ENCODE data around the gene DIO1.
"Not testable (repeated sequence)": the region's sequence is repeated elsewhere in the genome, so short reads cannot be mapped to it uniquely, and the experiment has no call there.

DIO1 gene

DNA sequence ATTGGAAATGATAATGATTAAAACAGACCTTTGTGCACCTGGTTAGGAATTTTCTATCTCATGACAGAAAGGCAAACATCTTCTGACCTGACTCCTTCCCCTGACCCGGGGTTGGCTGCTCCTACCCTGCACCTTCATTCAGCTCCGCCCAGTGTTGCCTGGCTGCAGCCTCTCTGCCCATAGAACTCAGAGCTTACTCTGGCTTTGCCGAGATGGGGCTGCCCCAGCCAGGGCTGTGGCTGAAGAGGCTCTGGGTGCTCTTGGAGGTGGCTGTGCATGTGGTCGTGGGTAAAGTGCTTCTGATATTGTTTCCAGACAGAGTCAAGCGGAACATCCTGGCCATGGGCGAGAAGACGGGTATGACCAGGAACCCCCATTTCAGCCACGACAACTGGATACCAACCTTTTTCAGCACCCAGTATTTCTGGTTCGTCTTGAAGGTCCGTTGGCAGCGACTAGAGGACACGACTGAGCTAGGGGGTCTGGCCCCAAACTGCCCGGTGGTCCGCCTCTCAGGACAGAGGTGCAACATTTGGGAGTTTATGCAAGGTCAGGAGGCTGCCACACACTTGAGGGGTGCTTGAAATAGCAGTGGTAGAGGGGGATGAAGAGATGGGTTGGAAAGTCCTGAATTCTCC lies at the start of gene DIO1:
DIO1 (plus strand) TSS at position 189 of the 638 bp plus-strand sequence; CDS start at position 213, 24 bp downstream.
- no peak for DNase-seq (ENCODE audit: low read depth)

DNA sequence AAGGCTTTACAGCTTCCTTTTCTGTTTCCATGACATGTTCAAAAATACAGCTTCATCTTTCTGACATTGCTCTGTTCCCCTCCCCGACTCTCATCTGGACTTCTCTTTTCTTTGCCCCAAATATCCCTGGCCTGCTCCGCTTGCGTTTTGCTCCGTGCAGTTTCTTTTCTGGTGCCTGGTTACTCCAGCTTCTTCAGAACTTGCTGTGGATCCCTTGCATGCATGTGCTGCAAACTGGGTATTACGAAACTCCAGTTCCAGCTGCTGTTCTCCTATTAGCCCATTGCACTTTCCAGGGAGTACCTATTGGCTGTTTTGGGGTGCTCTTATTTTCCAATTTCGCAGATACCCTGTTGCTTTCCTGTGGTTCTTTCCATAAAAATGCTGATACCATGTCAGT lies 46.0 kb upstream of the DIO1 start:
- DNase-seq (ENCODE audit: low read depth), result no peak

- DNase-seq (ENCODE audit: low read depth), result no peak
Observed at GRCh38 chr1:53850082-53850673, 43.8 kb upstream of the DIO1 start.

GRCh38 chr1:53851571-53852285 lies 42.3 kb upstream of the DIO1 start:
- DNase-seq (ENCODE audit: low read depth), result no peak

DNA sequence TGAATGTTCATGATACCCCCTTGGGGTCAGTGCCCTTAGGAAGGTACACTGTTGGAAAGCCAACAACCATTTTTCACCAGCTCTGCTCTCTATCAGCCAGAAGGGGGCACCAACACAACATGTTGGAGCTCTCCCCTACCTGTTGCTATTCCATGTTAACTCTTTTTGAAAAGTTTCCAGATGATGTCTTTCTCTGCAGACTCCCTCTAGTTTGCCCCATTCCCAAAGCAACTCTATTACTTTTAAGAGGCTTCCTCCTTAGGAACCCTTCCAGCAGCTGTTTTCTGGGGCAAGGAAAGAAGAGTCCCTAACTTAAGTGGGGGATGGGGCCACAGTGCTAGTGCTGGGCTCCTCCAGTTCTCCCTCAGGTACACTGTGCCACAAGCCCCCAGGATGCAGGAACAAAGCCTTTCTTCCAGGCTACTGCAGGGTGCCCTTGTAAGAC lies 33.0 kb upstream of the DIO1 start:
- peak; percentile 22 for DNase-seq (ENCODE audit: low read depth)

DNA sequence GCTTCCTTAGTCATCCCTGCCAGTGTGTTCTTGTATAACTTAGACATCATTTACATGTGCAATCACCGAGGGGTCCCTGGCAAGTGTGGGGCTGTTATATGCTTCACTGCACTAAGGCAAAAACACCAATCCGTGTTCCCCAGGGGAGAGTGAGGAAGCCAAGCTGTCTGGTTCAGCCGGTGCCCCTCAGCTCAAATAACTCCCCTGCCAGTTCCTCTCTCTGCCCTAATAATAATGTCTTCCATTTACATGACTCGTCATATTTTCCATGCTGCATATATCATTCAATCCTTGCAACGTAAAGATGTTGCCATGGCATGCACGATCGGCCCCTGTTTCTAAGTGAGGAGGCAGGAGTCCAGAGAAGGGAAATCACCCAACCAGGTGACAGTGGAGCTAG lies 31.5 kb upstream of the DIO1 start:
- no peak for DNase-seq (ENCODE audit: low read depth)

- DNase-seq (ENCODE audit: low read depth), result no peak
Observed at GRCh38 chr1:53868565-53868964, 25.4 kb upstream of the DIO1 start.

DNA sequence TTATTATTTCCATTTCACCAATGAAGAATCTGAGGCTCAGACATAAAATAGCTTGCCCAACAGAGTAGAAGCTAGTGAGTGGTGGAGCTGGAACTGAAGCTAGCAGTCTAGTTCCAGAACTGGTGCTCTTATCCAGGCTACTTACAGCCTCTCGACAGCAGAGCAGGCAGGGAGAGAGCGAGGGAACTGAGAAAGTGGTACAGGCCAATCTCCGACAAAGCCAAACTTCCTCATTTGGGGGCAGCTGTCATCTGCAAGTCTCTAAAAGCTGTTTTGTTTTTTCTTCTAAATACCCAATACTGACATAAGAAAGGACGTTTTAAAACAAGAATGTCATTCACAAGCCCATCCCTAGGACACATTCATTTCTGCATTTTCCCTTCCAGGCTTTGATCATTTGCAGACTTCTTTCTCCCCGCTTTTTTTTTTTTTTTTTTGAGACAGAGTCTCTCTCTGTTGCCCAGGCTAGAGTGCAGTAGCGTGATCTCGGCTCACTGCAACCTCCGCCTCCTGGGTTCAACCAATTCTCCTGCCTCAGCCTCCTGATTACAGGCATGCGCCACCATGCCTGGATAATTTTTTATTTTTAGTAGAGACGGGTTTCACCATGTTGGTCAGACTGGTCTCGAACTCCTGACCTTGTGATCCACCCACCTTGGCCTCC lies 24.4 kb upstream of the DIO1 start:
- no peak for DNase-seq (ENCODE audit: low read depth)

- DNase-seq (ENCODE audit: low read depth), result no peak
Observed at GRCh38 chr1:53871221-53871620, 22.8 kb upstream of the DIO1 start.

- DNase-seq (ENCODE audit: low read depth), result no peak
Observed at GRCh38 chr1:53871773-53872484, 22.1 kb upstream of the DIO1 start.

- not testable (repeated sequence) for DNase-seq (ENCODE audit: low read depth)
Observed at GRCh38 chr1:53875150-53875549, 18.8 kb upstream of the DIO1 start.

DNA sequence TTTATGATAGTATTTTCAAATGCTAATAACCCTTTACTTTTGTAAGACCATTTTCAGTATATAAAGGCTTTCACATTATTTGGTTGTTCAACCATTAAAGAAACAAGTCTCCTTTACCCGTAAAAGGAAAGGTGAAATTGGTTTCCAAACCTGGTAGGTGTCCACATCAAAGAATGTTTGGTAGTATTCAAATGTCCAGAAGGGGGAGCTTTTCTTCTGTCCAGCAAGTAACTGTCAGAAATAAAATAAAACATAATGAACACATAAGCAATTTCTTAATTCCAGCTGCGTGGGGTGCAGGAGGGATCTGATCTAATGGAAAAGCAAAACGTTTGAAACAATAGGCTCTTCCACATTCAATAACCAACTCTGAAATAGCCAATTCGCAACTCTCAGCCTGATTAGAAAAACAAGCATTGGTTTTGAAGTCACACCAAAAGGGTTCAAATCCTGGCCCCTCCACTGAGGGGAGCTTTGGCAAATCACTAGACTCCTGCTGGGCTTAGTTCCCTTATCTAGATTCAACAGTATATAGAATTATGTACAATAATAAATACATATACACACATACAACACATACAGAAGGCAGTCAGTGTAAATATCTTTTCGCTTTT lies 15.4 kb upstream of the DIO1 start:
- peak; percentile 32 for DNase-seq (ENCODE audit: low read depth)

- DNase-seq (ENCODE audit: low read depth), result not testable (repeated sequence)
Observed at GRCh38 chr1:53881853-53882252, 12.1 kb upstream of the DIO1 start.

DNA sequence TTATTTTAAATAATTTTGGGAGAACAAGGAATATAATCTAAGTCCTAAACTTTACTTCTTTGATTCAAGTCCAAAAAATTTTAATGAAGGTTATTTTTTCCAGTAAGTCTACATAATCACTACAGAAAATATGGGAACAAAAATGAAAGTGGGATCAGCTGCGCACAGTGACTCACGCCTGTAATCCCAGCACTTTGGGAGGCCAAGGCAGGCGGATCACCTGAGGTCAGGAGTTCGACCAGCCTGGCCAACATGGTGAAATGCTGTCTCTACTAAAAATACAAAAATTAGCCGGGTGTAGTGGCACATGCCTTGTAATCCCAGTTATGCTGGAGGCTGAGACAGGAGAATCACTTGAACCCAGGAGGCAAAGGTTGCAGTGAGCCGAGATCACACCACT lies 10.4 kb upstream of the DIO1 start:
- not testable (repeated sequence) for DNase-seq (ENCODE audit: low read depth)

DNA sequence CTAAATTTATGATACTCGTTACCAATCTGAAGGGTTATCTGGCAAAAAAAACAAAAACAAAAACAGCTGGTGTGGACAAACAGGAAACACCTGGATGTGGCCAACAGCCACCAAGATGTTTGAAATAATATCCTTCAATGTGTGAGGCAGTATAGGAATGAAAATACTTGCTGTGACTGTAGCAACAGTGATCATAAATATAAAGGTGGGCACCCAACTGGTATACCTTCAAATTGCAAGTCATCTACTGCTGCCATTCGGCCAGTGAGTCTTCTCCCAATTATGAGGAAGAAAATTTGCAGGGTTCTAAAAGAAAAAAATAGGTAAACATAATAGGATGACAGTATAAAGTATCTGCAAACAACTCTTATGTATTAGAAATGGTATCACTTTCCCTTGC lies 5.3 kb upstream of the DIO1 start:
- no peak for DNase-seq (ENCODE audit: low read depth)

DNA sequence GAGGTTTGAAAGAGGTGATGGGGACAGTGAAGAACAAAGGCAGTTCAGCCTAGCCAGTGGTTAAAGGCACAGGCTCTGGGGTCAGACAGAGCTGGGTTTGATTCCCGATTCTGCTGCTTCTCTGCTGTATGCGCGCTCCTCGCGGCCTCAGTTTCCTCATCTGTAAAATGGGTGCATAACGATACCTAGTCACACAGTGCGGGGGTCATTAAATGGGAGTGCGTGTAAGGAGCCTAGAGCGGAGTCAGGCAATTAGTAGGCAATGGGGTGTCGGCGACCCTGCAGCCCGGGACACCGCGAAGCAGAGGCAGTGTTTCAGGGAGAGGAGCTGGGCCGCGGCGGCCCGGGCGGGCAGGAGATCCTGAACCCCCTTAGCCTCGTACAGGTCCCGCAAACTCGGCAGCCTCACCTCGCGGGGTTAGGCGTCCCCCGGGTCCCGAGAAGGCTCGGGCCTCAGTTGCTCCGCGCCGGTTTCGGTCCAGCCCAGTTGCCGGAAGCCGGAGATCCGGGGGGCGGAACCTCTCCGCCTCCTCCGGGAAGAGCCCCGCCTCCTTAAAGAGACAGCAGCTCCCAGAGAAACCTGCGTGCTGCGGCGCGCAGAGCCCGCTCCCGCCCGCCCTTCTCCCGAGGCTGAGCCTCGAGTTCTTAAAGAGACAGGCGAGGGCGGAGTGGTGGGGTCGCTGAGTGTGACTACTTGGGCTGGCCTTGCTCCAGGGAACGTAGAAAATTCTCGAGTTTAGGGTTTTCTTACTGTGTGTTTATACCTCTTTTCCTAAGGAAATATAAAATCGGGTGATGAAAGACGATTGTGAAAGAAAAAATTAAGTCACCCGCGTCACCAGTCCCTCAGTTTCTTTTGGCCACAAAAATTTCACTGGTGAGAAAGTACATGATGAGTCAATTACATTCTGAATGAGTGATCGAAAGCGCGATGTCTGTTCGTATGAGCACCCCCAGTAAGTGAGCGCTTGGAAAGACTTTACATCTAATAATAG lies 4.4 kb upstream of the DIO1 start, which contains the start of gene YIPF1:
YIPF1 (minus strand) TSS at position 494 of the 995 bp plus-strand sequence. CDS start 860 bp downstream, outside the sequence.
- peak; percentile 72 for DNase-seq (ENCODE audit: low read depth)

- DNase-seq (ENCODE audit: low read depth), result no peak
Observed at GRCh38 chr1:53890522-53890941, 3.5 kb upstream of the DIO1 start.

DNA sequence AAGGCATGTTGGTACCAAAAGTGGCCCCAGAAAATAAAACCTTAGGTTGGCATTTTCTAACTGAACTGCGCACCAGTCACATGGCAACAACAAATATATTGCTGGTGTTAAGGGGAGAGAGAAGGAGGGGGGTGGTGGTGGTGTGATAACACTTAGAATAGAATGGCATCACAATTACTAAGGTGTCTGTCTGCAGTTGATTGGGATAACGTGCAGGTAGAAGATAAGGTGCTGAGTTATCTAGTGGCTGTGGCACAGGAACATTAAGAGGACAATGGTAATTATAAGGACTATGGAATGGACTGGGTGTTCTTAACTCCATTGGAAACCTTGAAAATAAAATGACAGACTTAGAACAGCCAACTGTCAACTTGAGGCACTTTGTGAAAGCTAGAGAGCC lies 3.0 kb upstream of the DIO1 start:
- no peak for DNase-seq (ENCODE audit: low read depth)

GRCh38 chr1:53891678-53892077 lies 2.3 kb upstream of the DIO1 start:
- DNase-seq (ENCODE audit: low read depth), result no peak

- DNase-seq (ENCODE audit: low read depth), result no peak
Observed at GRCh38 chr1:53892911-53893310, 1.1 kb upstream of the DIO1 start.
